ENCODE results near the gene BLTP3B.

BLTP3B gene

GRCh38 chr12:100163416-100164152 is 20.9 kb upstream of the BLTP3B start:
- DNase-seq (ENCODE audit: low read depth, low spot score) = no peak
- no peak overlapping the region for H3K27ac ChIP-seq

- no peak overlapping the region for H3K27ac ChIP-seq
- no peak for DNase-seq (ENCODE audit: low read depth, low spot score)
Observed at GRCh38 chr12:100159391-100160104, 16.9 kb upstream of the BLTP3B start.

GRCh38 chr12:100158535-100158934 is 15.9 kb upstream of the BLTP3B start:
- H3K27ac ChIP-seq = no peak overlapping the region
- no peak for DNase-seq (ENCODE audit: low read depth, low spot score)

- DNase-seq (ENCODE audit: low read depth, low spot score) = no peak
Observed at GRCh38 chr12:100157427-100157821, 14.8 kb upstream of the BLTP3B start.

GRCh38 chr12:100156731-100157426 is 14.2 kb upstream of the BLTP3B start:
- no peak overlapping the region for H3K27ac ChIP-seq
- DNase-seq (ENCODE audit: low read depth, low spot score) = no peak

More at GRCh38 chr12:100157427-100157821, 14.8 kb upstream of the BLTP3B start:
- H3K27ac ChIP-seq = no peak overlapping the region

GRCh38 chr12:100154474-100155247 is 12.0 kb upstream of the BLTP3B start:
- no peak for DNase-seq (ENCODE audit: low read depth, low spot score)
- no peak overlapping the region for H3K27ac ChIP-seq

GRCh38 chr12:100153131-100153530 is 10.5 kb upstream of the BLTP3B start:
- no peak for DNase-seq (ENCODE audit: low read depth, low spot score)
- no peak overlapping the region for H3K27ac ChIP-seq

GRCh38 chr12:100151769-100152168 is 9.1 kb upstream of the BLTP3B start:
- no peak for DNase-seq (ENCODE audit: low read depth, low spot score)
- no peak overlapping the region for H3K27ac ChIP-seq

GRCh38 chr12:100146252-100146651 is 3.6 kb upstream of the BLTP3B start:
- no peak for DNase-seq (ENCODE audit: low read depth, low spot score)
- no peak overlapping the region for H3K27ac ChIP-seq

GRCh38 chr12:100145643-100146042 is 3.0 kb upstream of the BLTP3B start:
- DNase-seq (ENCODE audit: low read depth, low spot score) = no peak
- H3K27ac ChIP-seq = no peak overlapping the region

- DNase-seq (ENCODE audit: low read depth, low spot score) = no peak
- peak overlapping the region; percentile 82 for H3K27ac ChIP-seq
Observed at GRCh38 chr12:100141998-100142850, 450 bp downstream of the BLTP3B start.

- peak; percentile 52 for DNase-seq (ENCODE audit: low read depth, low spot score)
- H3K27ac ChIP-seq = peak overlapping the region; percentile 82
Observed at GRCh38 chr12:100141666-100141997, 1.0 kb downstream of the BLTP3B start.

- H3K27ac ChIP-seq = no peak overlapping the region
- no peak for DNase-seq (ENCODE audit: low read depth, low spot score)
Observed at GRCh38 chr12:100138803-100139098, 3.9 kb downstream of the BLTP3B start.

GRCh38 chr12:100138048-100138802 is 4.4 kb downstream of the BLTP3B start:
- no peak for DNase-seq (ENCODE audit: low read depth, low spot score)
- no peak overlapping the region for H3K27ac ChIP-seq

- H3K27ac ChIP-seq = no peak overlapping the region
- DNase-seq (ENCODE audit: low read depth, low spot score) = no peak
Observed at GRCh38 chr12:100133200-100133599, 9.5 kb downstream of the BLTP3B start.

- peak overlapping the region; percentile 71 for H3K27ac ChIP-seq
Observed at GRCh38 chr12:100128512-100128908, 14.2 kb downstream of the BLTP3B start.

GRCh38 chr12:100127766-100128511 is 14.7 kb downstream of the BLTP3B start:
- H3K27ac ChIP-seq = peak overlapping the region; percentile 71
- DNase-seq (ENCODE audit: low read depth, low spot score) = no peak

More at GRCh38 chr12:100128512-100128908, 14.2 kb downstream of the BLTP3B start:
- DNase-seq (ENCODE audit: low read depth, low spot score) = no peak

- H3K27ac ChIP-seq = no peak overlapping the region
- no peak for DNase-seq (ENCODE audit: low read depth, low spot score)
Observed at GRCh38 chr12:100123316-100124095, 19.2 kb downstream of the BLTP3B start.
